ENCODE data around the gene CLASP1.
"Not testable (repeated sequence)": the region's sequence is repeated elsewhere in the genome, so short reads cannot be mapped to it uniquely, and the experiment has no call there.

CLASP1 gene

GRCh38 chr2:121326628-121327027 is 322.6 kb downstream of the CLASP1 start:
- DNase-seq (ENCODE audit: low read depth, low spot score): no peak

GRCh38 chr2:121324601-121325000 is 324.7 kb downstream of the CLASP1 start:
- no peak for DNase-seq (ENCODE audit: low read depth, low spot score)

- DNase-seq (ENCODE audit: low read depth, low spot score): no peak
These were observed 327.8 kb downstream of the CLASP1 start for GRCh38 chr2:121321476-121321875.

DNA sequence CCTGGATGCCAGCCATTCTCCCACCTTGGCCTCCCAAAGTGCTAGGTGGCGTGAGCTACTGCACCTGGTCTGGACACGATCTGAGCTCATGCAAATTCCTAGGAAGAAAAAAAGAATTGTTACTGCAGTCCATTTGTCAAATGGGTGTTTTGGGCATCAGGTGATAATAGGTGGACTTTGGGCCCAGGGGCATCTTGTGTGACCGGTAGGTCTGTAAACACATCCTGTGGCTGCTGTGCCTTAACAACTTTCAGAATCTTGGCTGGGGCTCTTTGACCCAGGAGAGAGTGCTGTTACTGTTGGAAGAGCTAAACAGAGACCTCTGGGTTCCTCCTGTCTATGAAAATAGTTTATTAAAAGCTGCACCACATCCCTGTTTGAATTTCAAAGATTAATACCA is 329.3 kb downstream of the CLASP1 start:
- no peak for DNase-seq (ENCODE audit: low read depth, low spot score)

- DNase-seq (ENCODE audit: low read depth, low spot score): no peak
These were observed 332.3 kb downstream of the CLASP1 start for GRCh38 chr2:121316986-121317385.

DNA sequence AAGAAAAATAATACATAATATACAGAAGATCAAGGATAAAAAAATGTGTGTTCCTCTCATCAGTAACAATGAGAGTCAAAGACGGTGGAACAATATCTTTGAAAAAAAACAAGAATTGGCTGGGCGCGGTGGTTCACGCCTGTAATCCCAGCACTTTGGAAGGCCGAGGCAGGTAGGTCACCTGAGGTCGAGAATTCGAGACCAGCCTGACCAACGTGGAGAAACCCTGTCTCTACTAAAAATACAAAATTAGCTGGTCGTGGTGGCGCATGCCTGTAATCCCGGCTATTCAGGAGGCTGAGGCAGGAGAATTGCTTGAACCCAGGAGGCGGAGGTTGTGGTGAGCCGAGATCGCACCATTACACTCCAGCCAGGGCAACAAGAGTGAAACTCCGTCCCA is 335.6 kb downstream of the CLASP1 start:
- DNase-seq (ENCODE audit: low read depth, low spot score): not testable (repeated sequence)

GRCh38 chr2:121309801-121310200 is 339.5 kb downstream of the CLASP1 start:
- DNase-seq (ENCODE audit: low read depth, low spot score): no peak

DNA sequence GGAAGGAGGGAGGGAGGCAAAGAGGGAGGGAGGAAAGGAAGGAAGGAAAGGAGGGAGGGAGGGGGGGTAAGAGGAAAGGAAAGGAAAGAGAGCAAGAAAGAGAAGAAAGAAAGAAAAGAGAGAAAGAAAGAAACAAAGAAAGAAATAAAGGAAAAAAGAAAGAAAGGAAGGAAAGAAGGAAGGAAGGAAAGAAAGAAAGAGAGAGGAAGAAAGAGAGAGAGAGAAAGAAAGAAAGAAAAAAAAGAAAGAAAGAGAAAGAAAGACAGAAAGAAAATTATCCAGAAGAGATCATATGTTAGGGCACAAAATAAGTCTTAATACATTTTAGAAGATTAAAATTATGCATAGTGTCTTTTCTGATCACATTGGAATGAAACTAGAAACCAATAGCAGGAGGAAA is 339.9 kb downstream of the CLASP1 start:
- no peak for DNase-seq (ENCODE audit: low read depth, low spot score)

DNA sequence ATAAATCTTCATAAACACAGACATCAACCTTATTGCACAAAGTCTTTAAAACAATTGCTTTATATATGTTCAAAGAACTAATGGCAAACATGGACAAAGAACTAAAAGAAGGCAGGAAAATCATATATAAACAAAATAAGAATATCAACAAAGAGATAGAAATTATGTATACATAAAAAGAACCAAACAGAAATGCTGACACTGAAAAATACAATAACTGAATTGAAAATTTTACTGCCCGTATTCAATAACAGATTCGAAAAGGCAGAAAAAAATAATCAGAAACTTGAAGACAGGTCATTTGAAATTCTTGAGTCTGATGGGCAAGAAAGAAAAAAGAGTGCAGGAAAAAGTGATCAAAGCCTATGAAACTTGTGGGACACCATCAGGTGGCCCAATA is 342.2 kb downstream of the CLASP1 start:
- DNase-seq (ENCODE audit: low read depth, low spot score): no peak

- DNase-seq (ENCODE audit: low read depth, low spot score): no peak
These were observed 344.3 kb downstream of the CLASP1 start for GRCh38 chr2:121304941-121305340.

DNA sequence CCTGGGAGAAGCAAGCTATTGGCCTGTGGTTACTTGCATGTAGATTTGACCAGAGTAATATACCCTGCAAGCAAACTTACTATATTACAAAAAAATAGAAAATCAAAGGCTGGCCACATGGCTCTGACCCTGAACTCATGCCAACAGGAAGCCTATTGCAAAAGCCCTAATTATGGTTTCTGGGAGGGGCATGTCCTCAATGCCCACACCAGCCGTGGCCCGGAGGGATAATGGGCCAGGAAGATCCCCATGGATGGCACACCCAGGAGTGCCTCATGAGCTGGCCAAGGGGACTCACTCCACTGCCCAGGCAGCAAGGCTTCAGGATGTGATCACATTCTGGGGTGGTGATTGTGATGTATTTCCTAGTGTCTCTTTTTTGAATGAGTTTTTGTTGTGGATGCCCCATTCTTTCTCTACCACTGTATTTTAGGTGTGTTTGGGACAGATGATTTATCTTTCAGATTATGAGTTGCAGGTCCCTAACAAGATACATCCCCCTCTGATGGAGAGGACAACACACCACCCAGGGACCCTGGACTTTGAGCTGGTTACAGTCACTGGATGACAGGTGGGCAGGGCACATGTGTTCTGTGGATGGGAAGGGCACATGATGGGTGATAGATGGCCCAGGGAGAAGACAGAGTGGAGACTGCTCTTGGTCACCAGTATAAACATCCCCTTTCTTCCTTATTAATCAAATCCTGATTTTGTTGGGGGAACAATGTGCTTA is 345.6 kb downstream of the CLASP1 start:
- DNase-seq (ENCODE audit: low read depth, low spot score): no peak

DNA sequence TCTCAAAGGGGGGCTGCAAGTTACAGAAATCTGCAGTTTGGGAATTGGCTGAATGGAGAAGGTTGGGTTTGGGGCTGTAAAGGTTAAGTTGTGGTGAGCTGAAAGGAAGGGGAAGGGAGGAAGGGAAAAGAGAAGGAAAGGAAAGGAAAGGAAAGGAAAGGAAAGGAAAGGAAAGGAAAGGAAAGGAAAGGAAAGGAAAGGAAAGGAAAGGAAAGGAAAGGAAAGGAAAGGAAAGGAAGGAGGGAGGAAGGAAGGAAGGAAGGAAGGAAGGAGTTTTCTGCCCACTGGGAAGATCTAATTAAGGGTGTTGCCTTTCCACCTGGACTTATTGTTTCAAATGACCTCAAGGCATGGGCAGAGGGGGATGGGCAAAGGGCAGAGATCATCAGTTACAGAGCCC is 348.1 kb downstream of the CLASP1 start:
- not testable (repeated sequence) for DNase-seq (ENCODE audit: low read depth, low spot score)

DNA sequence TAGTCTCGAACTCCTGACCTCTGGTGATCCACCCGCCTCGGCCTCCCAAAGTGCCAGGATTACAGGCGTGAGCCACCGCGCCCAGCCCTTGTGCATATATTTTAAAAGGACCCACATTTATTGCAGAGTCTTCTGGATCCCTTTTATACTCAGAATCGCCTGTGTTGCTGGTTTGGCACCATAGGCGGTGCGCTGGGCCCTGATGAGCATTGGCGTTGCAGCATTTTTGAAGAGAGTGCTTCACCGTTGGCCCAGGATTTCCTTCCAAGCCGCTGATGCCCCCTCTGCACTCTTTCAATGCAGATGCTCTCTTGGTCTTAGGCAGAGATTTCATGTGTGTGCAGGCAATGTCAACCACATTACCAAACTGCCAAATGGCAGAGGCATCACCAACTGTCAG is 350.8 kb downstream of the CLASP1 start:
- no peak for DNase-seq (ENCODE audit: low read depth, low spot score)

- not testable (repeated sequence) for DNase-seq (ENCODE audit: low read depth, low spot score)
These were observed 351.4 kb downstream of the CLASP1 start for GRCh38 chr2:121297866-121298265.

- DNase-seq (ENCODE audit: low read depth, low spot score): no peak
These were observed 351.9 kb downstream of the CLASP1 start for GRCh38 chr2:121297217-121297830.

DNA sequence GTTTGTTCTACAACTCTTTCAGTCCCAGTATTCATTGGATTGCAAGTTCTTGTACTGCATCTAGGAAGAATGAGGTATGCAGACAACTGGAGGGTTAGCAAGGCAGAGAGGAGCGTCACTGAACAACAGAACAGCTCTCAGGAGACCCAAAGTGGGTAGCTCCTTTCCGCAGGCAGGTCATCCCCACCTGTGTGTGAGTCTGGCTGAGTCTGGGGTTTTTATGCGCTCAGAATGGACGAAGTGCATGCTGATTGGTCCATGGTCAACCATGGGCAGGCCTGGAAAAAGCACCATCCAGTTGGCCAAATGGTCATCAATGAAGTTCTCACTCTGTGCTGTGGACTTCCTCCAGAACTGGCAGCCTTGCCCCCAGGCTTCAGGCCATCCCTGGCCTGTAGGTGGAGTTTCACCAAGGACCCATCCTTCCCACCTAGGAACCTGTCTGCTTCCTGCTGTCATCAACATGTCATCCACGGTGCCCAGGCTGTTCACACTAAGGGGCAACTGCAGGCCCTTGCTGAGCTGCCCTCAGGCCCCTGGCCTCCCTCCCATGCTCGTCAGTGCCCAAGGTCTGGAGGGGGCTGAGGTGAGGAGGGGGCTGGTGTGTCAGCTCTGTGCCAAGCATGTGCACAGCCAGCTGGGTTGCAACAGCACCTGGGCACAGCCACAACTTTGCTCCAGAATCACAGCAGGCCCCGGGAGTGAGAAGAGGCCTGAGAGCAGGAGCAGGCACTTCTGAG is 353.2 kb downstream of the CLASP1 start:
- DNase-seq (ENCODE audit: low read depth, low spot score): no peak

- no peak for DNase-seq (ENCODE audit: low read depth, low spot score)
These were observed 354.1 kb downstream of the CLASP1 start for GRCh38 chr2:121294881-121295840.

GRCh38 chr2:121293450-121294325 is 355.6 kb downstream of the CLASP1 start:
- no peak for DNase-seq (ENCODE audit: low read depth, low spot score)

DNA sequence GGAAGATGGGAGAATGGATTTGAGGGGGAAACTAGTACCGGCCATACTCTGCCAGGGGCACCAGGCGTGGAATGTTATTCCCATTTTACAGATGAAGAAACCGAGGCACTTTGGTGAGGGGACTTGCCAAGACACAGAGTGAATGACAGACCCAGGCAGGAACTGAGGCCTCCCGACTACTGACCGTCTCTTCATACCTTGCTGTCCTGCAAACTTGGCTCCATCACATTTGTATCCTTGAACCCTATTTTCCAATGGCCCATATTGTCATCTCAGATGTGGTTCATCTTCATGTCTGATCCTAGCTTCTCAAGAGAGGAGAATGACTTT is 358.0 kb downstream of the CLASP1 start:
- no peak for DNase-seq (ENCODE audit: low read depth, low spot score)

DNA sequence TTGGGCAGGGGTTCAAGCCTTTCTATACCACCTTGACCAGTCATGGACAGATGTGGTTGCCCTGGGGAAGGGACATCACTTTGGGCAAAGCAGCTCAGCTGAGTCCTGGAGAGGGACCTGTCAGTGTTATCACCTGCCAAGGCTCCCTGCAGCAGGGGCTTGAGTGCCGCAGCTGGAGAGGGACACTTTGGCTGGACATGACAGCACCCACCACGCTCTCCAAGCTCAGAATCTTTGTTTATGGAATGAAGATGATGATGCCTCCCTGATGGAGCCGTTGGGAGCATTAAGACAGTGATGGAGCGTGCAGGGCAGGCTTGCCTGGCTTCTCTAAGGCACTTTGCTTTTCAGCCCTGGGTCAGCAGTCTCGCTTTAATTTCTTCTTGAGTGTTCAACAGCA is 360.0 kb downstream of the CLASP1 start:
- no peak for DNase-seq (ENCODE audit: low read depth, low spot score)

Measured in brain pericyte (primary cell).